Tibial nerve (tissue), 4 donors: Measurements from ENCODE around the gene KLHL26. TPM values are rescaled to one million over a fixed set of nuclear protein-coding genes. Genes with fewer than 3 reads are reported as not detected.
A peak's percentile ranks its signal among the peaks of the same experiment; 100 is the strongest.

Experiments used
- DNase-seq, 2 donors: peaks; one replicate each; pipeline ENCODE4 v3.0.0-alpha.2; 2019; ENCODE audit warnings: low spot score in 2 of 2
- H3K27ac ChIP-seq, 4 donors: fragments of 200-600 bp; sonication (generic) in 3 of 4; one replicate each; pipeline ENCODE4 v1.5.1; 2017 to 2019; ENCODE audit warnings: mild to moderate bottlenecking in 1 of 4
- H3K27me3 ChIP-seq, 2 donors: fragments of 200-600 bp; sonication (generic) in 1 of 2; one replicate each; pipeline versions ENCODE4 v1.5.1 to v1.6.0; 2017 to 2019
- H3K36me3 ChIP-seq, 3 donors: fragments of 200-600 bp; sonication (generic); one replicate each; pipeline ENCODE4 v1.5.1; 2018 to 2019
- H3K4me1 ChIP-seq, 4 donors: fragments of 200-600 bp; sonication (generic) in 3 of 4; one replicate each; pipeline ENCODE4 v1.5.1; 2017 to 2019
- H3K4me3 ChIP-seq, 4 donors: fragments of 200-600 bp; sonication (generic) in 3 of 4; one replicate each; pipeline ENCODE4 v1.5.1; 2017 to 2019; ENCODE audit warnings: mild to moderate bottlenecking in 1 of 4, moderate library complexity in 1 of 4
- H3K9me3 ChIP-seq, 4 donors: fragments of 200-600 bp; sonication (generic) in 3 of 4; one replicate each; pipeline ENCODE4 v1.5.1; 2017 to 2019
- CTCF ChIP-seq, 5 experiments: fragments of 200-600 bp in 3 of 5; fragments of 450-650 bp in 2 of 5; sonication (generic) in 3 of 5; IDR thresholded peaks; one replicate each; pipeline ENCODE4 v1.5.1; 2016 to 2019; ENCODE audit warnings: antibody characterized with exemption in 5 of 5, mild to moderate bottlenecking in 3 of 5, moderate library complexity in 2 of 5
- EP300 ChIP-seq, 2 donors: sonication (generic); formaldehyde crosslinking; IDR thresholded peaks; one replicate each; pipeline ENCODE4 v1.6.1; 2017; ENCODE audit warnings: antibody characterized with exemption in 2 of 2, mild to moderate bottlenecking in 1 of 2
- POLR2A ChIP-seq, 2 donors: fragments of 450-650 bp; IDR thresholded peaks; one replicate each; pipeline ENCODE4 v1.6.1; 2017; ENCODE audit warnings: antibody characterized with exemption in 2 of 2, mild to moderate bottlenecking in 2 of 2, moderate library complexity in 2 of 2
- WGBS, 2 donors: methylation state at CpG; one replicate each; pipeline ENCODE4 v1.1.5; 2018; 5-methylcytosine and 5-hydroxymethylcytosine counted together
- total RNA-seq, 4 donors: library from RNA; depleted of rRNA; stranded (reverse); fragments of >200 nt; gene quantifications; one replicate each; pipeline ENCODE4 v1.1.0, GENCODE V29; 2016

The KLHL26 gene
- total RNA-seq, 4 donors from 2014 or later, result 12.9 to 38.4 (median 15.1) TPM

GRCh38 chr19:18700501-18701249 lies 63.8 kb downstream of the KLHL26 start:
- H3K36me3 ChIP-seq, result no peaks in the 10 kb centered on the region
- H3K27me3 ChIP-seq, result no peaks in the 10 kb centered on the region
- peaks cover 0 to 25% (median 8%) of the 10 kb centered on the region in 4 donors for H3K4me1 ChIP-seq
- TF ChIP-seq POLR2A (IDR thresholded peaks at IDR 0.05), result no peak
- no peak for TF ChIP-seq CTCF (IDR thresholded peaks at IDR 0.05)
- TF ChIP-seq EP300 (IDR thresholded peaks at IDR 0.05), result peak in 1 of 2 donors; percentile 12
- peak; percentile 60 to 67 for DNase-seq
- H3K9me3 ChIP-seq, result no peaks in the 10 kb centered on the region
- peak overlapping the region in 3 of 4 donors; percentile 56 to 75 (median 64) for H3K27ac ChIP-seq
- peak overlapping the region; percentile 3 to 50 (median 42) for H3K4me3 ChIP-seq
- WGBS, 2 donors, result 5 to 6% methylated on average over 19 to 24 of the region's 35 CpGs

GRCh38 chr19:18701250-18701608 lies 64.4 kb downstream of the KLHL26 start:
- WGBS, 2 donors, result 22 to 32% methylated on average over 7 of the region's 7 CpGs
- Histone ChIP-seq H3K4me3 (peak overlapping the region; percentile 3 to 50 (median 42)), H3K36me3 (no peaks in the 10 kb centered on the region), H3K4me1 (peaks cover 0 to 25% (median 8%) of the 10 kb centered on the region in 4 donors), H3K27ac (peak overlapping the region in 3 of 4 donors; percentile 26 to 75 (median 64)), H3K9me3 (no peaks in the 10 kb centered on the region), H3K27me3 (no peaks in the 10 kb centered on the region)
- TF ChIP-seq EP300 (IDR thresholded peaks at IDR 0.05), result no peak
- TF ChIP-seq CTCF (IDR thresholded peaks at IDR 0.05), result no peak
- no peak for TF ChIP-seq POLR2A (IDR thresholded peaks at IDR 0.05)
- no peak for DNase-seq

GRCh38 chr19:18704054-18704453 lies 67.2 kb downstream of the KLHL26 start:
- TF ChIP-seq CTCF (IDR thresholded peaks at IDR 0.05) (no peak), EP300 (IDR thresholded peaks at IDR 0.05) (no peak), POLR2A (IDR thresholded peaks at IDR 0.05) (no peak)
- H3K27ac ChIP-seq, result no peak overlapping the region
- H3K4me3 ChIP-seq, result no peak overlapping the region
- H3K9me3 ChIP-seq, result no peaks in the 10 kb centered on the region
- WGBS, 2 donors, result 86 to 89% methylated on average over 4 of the region's 4 CpGs
- no peak for DNase-seq
- H3K27me3 ChIP-seq, result no peaks in the 10 kb centered on the region
- no peaks in the 10 kb centered on the region for H3K36me3 ChIP-seq
- H3K4me1 ChIP-seq, result peaks cover 0 to 38% (median 8%) of the 10 kb centered on the region in 4 donors

GRCh38 chr19:18704971-18705370 lies 68.1 kb downstream of the KLHL26 start:
- no peak for TF ChIP-seq POLR2A (IDR thresholded peaks at IDR 0.05)
- Histone ChIP-seq H3K9me3 (no peaks in the 10 kb centered on the region), H3K4me1 (peaks cover 0 to 39% (median 4%) of the 10 kb centered on the region in 4 donors), H3K27ac (no peak overlapping the region), H3K4me3 (no peak overlapping the region), H3K36me3 (no peaks in the 10 kb centered on the region), H3K27me3 (no peaks in the 10 kb centered on the region)
- 78 to 87% methylated on average over 7 of the region's 7 CpGs for WGBS, 2 donors
- DNase-seq, result no peak

GRCh38 chr19:18708452-18709231 lies 71.8 kb downstream of the KLHL26 start:
- no peak for TF ChIP-seq EP300 (IDR thresholded peaks at IDR 0.05)
- TF ChIP-seq POLR2A (IDR thresholded peaks at IDR 0.05), result no peak
- no peak for TF ChIP-seq CTCF (IDR thresholded peaks at IDR 0.05)
- WGBS, 2 donors, result 82 to 84% methylated on average over 22 to 24 of the region's 25 CpGs
- no peaks in the 10 kb centered on the region for H3K27me3 ChIP-seq
- H3K4me3 ChIP-seq, result no peak overlapping the region
- no peaks in the 10 kb centered on the region for H3K36me3 ChIP-seq
- H3K27ac ChIP-seq, result no peak overlapping the region
- H3K9me3 ChIP-seq, result no peaks in the 10 kb centered on the region
- no peak for DNase-seq
- H3K4me1 ChIP-seq, result peaks cover 0 to 45% (median 4%) of the 10 kb centered on the region in 4 donors
